Rectal smooth muscle tissue (tissue), 1 donor: ENCODE data around the gene NPDC1.

ENCODE experiments used
- H3K27ac ChIP-seq: one replicate; pipeline ENCODE4 v1.7.0; 2013; ENCODE audit warnings: low read depth, low read length, inconsistent platforms
- H3K27me3 ChIP-seq: one replicate; pipeline ENCODE4 v1.7.0; 2013; ENCODE audit warnings: low read length; ENCODE audit not compliant: control insufficient read depth, insufficient read depth
- H3K36me3 ChIP-seq: one replicate; pipeline ENCODE4 v1.7.0; 2013; ENCODE audit warnings: low read length; ENCODE audit not compliant: control insufficient read depth, insufficient read depth
- H3K4me1 ChIP-seq: one replicate; pipeline ENCODE4 v1.7.0; 2013; ENCODE audit warnings: low read length; ENCODE audit not compliant: control insufficient read depth, insufficient read depth
- H3K4me3 ChIP-seq: one replicate; pipeline ENCODE4 v1.7.0; 2013; ENCODE audit warnings: low read length
- H3K9ac ChIP-seq: one replicate; pipeline ENCODE4 v1.7.0; 2013; ENCODE audit warnings: low read length

NPDC1 gene

GRCh38 chr9:137080260-137081122 lies 34.5 kb upstream of the NPDC1 start:
- H3K36me3 ChIP-seq: no peaks in the 10 kb centered on the region
- H3K4me1 ChIP-seq: no peaks in the 10 kb centered on the region
- H3K27me3 ChIP-seq: no peaks in the 10 kb centered on the region
- H3K27ac ChIP-seq: no peak overlapping the region
- no peak overlapping the region for H3K9ac ChIP-seq
- no peak overlapping the region for H3K4me3 ChIP-seq

- H3K36me3 ChIP-seq: no peaks in the 10 kb centered on the region
- no peak overlapping the region for H3K4me3 ChIP-seq
- no peak overlapping the region for H3K9ac ChIP-seq
- H3K27ac ChIP-seq: no peak overlapping the region
- no peaks in the 10 kb centered on the region for H3K4me1 ChIP-seq
- H3K27me3 ChIP-seq: no peaks in the 10 kb centered on the region
Observed at GRCh38 chr9:137079401-137079787, 33.4 kb upstream of the NPDC1 start.

- Histone ChIP-seq H3K36me3 (no peaks in the 10 kb centered on the region), H3K4me3 (peak overlapping the region; percentile 61), H3K27ac (no peak overlapping the region)
Observed at GRCh38 chr9:137078701-137079400, 32.9 kb upstream of the NPDC1 start.

GRCh38 chr9:137077758-137078693 lies 32.0 kb upstream of the NPDC1 start:
- Histone ChIP-seq H3K9ac (no peak overlapping the region), H3K4me1 (no peaks in the 10 kb centered on the region), H3K4me3 (peak overlapping the region; percentile 61), H3K27ac (no peak overlapping the region), H3K36me3 (no peaks in the 10 kb centered on the region), H3K27me3 (no peaks in the 10 kb centered on the region)

More at GRCh38 chr9:137078701-137079400, 32.9 kb upstream of the NPDC1 start:
- Histone ChIP-seq H3K4me1 (no peaks in the 10 kb centered on the region), H3K27me3 (no peaks in the 10 kb centered on the region), H3K9ac (no peak overlapping the region)

- Histone ChIP-seq H3K4me1 (no peaks in the 10 kb centered on the region), H3K4me3 (peak within 1 kb of the TSS; percentile 61), H3K36me3 (no peaks in the 10 kb centered on the region), H3K27me3 (no peaks in the 10 kb centered on the region), H3K9ac (no peak within 1 kb of the TSS), H3K27ac (no peak within 1 kb of the TSS)
Observed at GRCh38 chr9:137077010-137077747, 31.2 kb upstream of the NPDC1 start, which contains the start of gene UAP1L1. TSS of gene UAP1L1 (plus strand) at chr9:137077517. CDS start at chr9:137077533, 16 bp downstream.

- Histone ChIP-seq H3K4me3 (peak overlapping the region; percentile 44), H3K9ac (no peak overlapping the region), H3K27me3 (no peaks in the 10 kb centered on the region), H3K27ac (no peak overlapping the region), H3K4me1 (no peaks in the 10 kb centered on the region), H3K36me3 (no peaks in the 10 kb centered on the region)
Observed at GRCh38 chr9:137076636-137077009, 30.6 kb upstream of the NPDC1 start.

GRCh38 chr9:137075275-137075775 lies 29.3 kb upstream of the NPDC1 start:
- Histone ChIP-seq H3K4me1 (no peaks in the 10 kb centered on the region), H3K9ac (no peak overlapping the region), H3K27ac (no peak overlapping the region), H3K36me3 (no peaks in the 10 kb centered on the region), H3K4me3 (no peak overlapping the region), H3K27me3 (no peaks in the 10 kb centered on the region)

GRCh38 chr9:137074657-137075274 lies 28.8 kb upstream of the NPDC1 start:
- Histone ChIP-seq H3K9ac (no peak overlapping the region), H3K4me3 (no peak overlapping the region), H3K27me3 (no peaks in the 10 kb centered on the region), H3K27ac (no peak overlapping the region), H3K36me3 (no peaks in the 10 kb centered on the region), H3K4me1 (no peaks in the 10 kb centered on the region)

- Histone ChIP-seq H3K27ac (no peak overlapping the region), H3K9ac (no peak overlapping the region), H3K4me1 (no peaks in the 10 kb centered on the region), H3K36me3 (no peaks in the 10 kb centered on the region), H3K27me3 (peaks cover 7% of the 10 kb centered on the region), H3K4me3 (no peak overlapping the region)
Observed at GRCh38 chr9:137073992-137074399, 28.0 kb upstream of the NPDC1 start.

GRCh38 chr9:137071282-137071681 lies 25.3 kb upstream of the NPDC1 start:
- no peak overlapping the region for H3K4me3 ChIP-seq

GRCh38 chr9:137070906-137071275 lies 24.9 kb upstream of the NPDC1 start:
- H3K4me1 ChIP-seq: no peaks in the 10 kb centered on the region
- peaks cover 14% of the 10 kb centered on the region for H3K27me3 ChIP-seq
- H3K36me3 ChIP-seq: no peaks in the 10 kb centered on the region
- peak overlapping the region; percentile 37 for H3K4me3 ChIP-seq
- no peak overlapping the region for H3K9ac ChIP-seq
- H3K27ac ChIP-seq: no peak overlapping the region

More at GRCh38 chr9:137071282-137071681, 25.3 kb upstream of the NPDC1 start:
- H3K36me3 ChIP-seq: no peaks in the 10 kb centered on the region
- H3K27me3 ChIP-seq: peaks cover 14% of the 10 kb centered on the region
- no peak overlapping the region for H3K27ac ChIP-seq
- no peaks in the 10 kb centered on the region for H3K4me1 ChIP-seq
- no peak overlapping the region for H3K9ac ChIP-seq
